Measurements from ENCODE around the gene OGFOD1. TPM values are rescaled to one million over a fixed set of nuclear protein-coding genes. Genes with fewer than 3 reads are reported as not detected.

Gene OGFOD1
- total and polyA plus RNA-seq, 10 of the 15 experiments (the other 5 are each of a cell fraction or from before 2014, with no cell fraction given) = 31.4 to 119 (median 51.6) TPM

DNA sequence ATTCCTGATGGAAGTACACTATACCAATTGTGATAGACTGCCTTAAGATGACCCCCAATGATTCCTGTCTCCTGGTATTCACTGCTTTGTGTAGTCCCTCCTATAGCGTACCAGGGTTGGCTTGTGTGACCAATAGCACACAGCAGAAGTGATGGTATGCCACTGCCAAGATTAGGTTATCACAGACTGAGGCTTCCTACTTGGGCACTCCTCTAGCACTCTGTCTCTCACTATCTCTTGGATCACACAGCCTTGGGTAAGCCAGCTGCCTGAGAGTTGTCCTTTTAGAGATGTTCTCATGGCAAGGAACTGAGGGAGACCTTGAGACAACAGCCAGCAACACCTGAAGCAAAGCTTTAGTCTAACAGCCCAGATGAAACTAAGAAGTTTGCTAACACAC, 13.3 kb upstream of the OGFOD1 start:
- ChIA-PET POLR2A (interaction anchor here (0.9 kb wide), 1 partner anchor 13 kb away, joined by 4 read pairs; the partner anchor contains the start of genes NUDT21 and OGFOD1), SMC1A (ENCODE audit: uncharacterized antibody, unreplicated experiment) (no interaction called here), CTCF (interaction anchor here (1.3 kb wide), 1 partner anchor 10 kb away, joined by 3 read pairs; no protein-coding TSS in a partner anchor), RAD21 (ENCODE audit: unreplicated experiment) (no interaction called here)
- intact Hi-C loops (cut with micrococcal nuclease; ENCODE audit: unreplicated experiment) (no loop called here), in situ Hi-C loops (cut with MboI) (no loop called here)
- H3K79me2 ChIP-seq (ENCODE audit: control insufficient read depth, insufficient read depth, low read length) = no peaks in the 10 kb centered on the region
- H3K27me3 ChIP-seq (replicated peaks in 1 of 2; ENCODE audit: control insufficient read depth in 2 of 2, insufficient read depth in 2 of 2, low read length in 1 of 2) = no peaks in the 10 kb centered on the region
- H3K9me3 ChIP-seq (replicated peaks; ENCODE audit: control insufficient read depth, insufficient read depth, low read length) = no peaks in the 10 kb centered on the region
- H3K4me3 ChIP-seq = no peak overlapping the region
- TF ChIP-seq CBFB (IDR thresholded peaks at IDR 0.05; ENCODE audit: low read depth) = no peak
- no peak for TF ChIP-seq RFX5 (IDR thresholded peaks at IDR 0.05; ENCODE audit: low read depth, low read length)
- peaks cover 4 to 22% of the 10 kb centered on the region in 2 experiments; a peak in 2 of 4 replicates for H3K36me3 ChIP-seq (ENCODE audit: control insufficient read depth in 2 of 2, insufficient read depth in 2 of 2, low read length in 1 of 2)
- DNase-seq (ENCODE audit: low read depth, low spot score) (no peak), FAIRE-seq (peak; percentile 23), ATAC-seq (no peak)
- no peak overlapping the region for H3K27ac ChIP-seq (ENCODE audit: control insufficient read depth, insufficient read depth)
- BruUV-seq (replicated peaks) = no TSS peak
- WGBS (ENCODE audit: insufficient coverage, insufficient replicate concordance, low lambda C conversion rate, missing lambda C conversion rate) = 92% methylated on average over 1 of the region's 1 CpG
- no peaks in the 10 kb centered on the region for H4K20me1 ChIP-seq (ENCODE audit: control insufficient read depth, insufficient read depth)
- no peaks in the 10 kb centered on the region for H3K4me1 ChIP-seq (ENCODE audit: control insufficient read depth, insufficient read depth, low read length)
- H3K9ac ChIP-seq (ENCODE audit: control insufficient read depth, insufficient read depth, low read length) = no peak overlapping the region
- no peak overlapping the region for H3K4me2 ChIP-seq (ENCODE audit: control insufficient read depth, insufficient read depth)
- H2AFZ ChIP-seq (ENCODE audit: control insufficient read depth, low read depth, low read length) = no peak overlapping the region

DNA sequence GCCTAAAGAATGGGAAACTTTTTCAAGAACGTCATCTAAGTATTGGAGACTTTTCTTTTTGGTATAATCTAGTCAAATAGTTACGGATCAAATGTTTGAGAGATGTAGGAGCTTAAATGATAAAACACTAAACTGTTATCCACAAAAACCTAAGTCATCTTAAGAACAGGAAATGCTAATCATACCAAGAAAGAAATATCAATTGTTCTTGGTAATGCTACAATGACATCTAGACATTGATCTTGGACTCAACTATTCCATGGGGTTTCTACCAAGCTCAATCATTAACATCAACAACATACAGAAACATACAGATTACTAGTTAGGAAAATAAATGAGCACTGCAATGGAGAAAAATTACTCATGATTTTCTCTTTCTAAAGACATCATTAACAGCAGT, 4.1 kb upstream of the OGFOD1 start:
- no peaks in the 10 kb centered on the region for H3K9me3 ChIP-seq (replicated peaks; ENCODE audit: control insufficient read depth, insufficient read depth, low read length)
- H3K4me3 ChIP-seq = peak overlapping the region; percentile 94; the same call in 1 of the 2 replicates
- no peak overlapping the region for H3K9ac ChIP-seq (ENCODE audit: control insufficient read depth, insufficient read depth, low read length)
- H3K4me2 ChIP-seq (ENCODE audit: control insufficient read depth, insufficient read depth) = peak overlapping the region; percentile 66; the same call in 1 of the 2 replicates
- intact Hi-C loops (cut with micrococcal nuclease; ENCODE audit: unreplicated experiment) (no loop called here), in situ Hi-C loops (cut with MboI) (no loop called here)
- no peaks in the 10 kb centered on the region for H4K20me1 ChIP-seq (ENCODE audit: control insufficient read depth, insufficient read depth)
- H3K36me3 ChIP-seq (ENCODE audit: control insufficient read depth in 2 of 2, insufficient read depth in 2 of 2, low read length in 1 of 2) = peaks cover 3 to 25% of the 10 kb centered on the region in 2 experiments
- ChIA-PET POLR2A (interaction anchor here (0.6 to 1.5 kb wide), 2 partner anchors 19 to 253 kb away, joined by 3 to 4 read pairs; no protein-coding TSS in a partner anchor), RAD21 (ENCODE audit: unreplicated experiment) (no interaction called here), CTCF (no interaction called here), SMC1A (ENCODE audit: uncharacterized antibody, unreplicated experiment) (interaction anchor here (0.6 to 1.2 kb wide), 3 partner anchors 16 to 74 kb away, joined by 3 read pairs; no protein-coding TSS in a partner anchor)
- no peak for TF ChIP-seq NRF1 (conservative IDR thresholded peaks at IDR 0.05; ENCODE audit: low read depth, low read length)
- TF ChIP-seq PML (IDR thresholded peaks at IDR 0.05; ENCODE audit: low read length) = no peak
- TF ChIP-seq SUPT20H (IDR thresholded peaks at IDR 0.05; ENCODE audit: borderline replicate concordance, control insufficient read depth, low read depth, low read length) = no peak
- TF ChIP-seq HDAC2 (IDR thresholded peaks at IDR 0.05) = no peak
- TF ChIP-seq SKIL (IDR thresholded peaks at IDR 0.05; ENCODE audit: low read depth, poor library complexity, severe bottlenecking) = no peak
- no peak for TF ChIP-seq WRNIP1 (IDR thresholded peaks at IDR 0.05; ENCODE audit: borderline replicate concordance, low read depth, low read length)
- TF ChIP-seq, protein P1, sequence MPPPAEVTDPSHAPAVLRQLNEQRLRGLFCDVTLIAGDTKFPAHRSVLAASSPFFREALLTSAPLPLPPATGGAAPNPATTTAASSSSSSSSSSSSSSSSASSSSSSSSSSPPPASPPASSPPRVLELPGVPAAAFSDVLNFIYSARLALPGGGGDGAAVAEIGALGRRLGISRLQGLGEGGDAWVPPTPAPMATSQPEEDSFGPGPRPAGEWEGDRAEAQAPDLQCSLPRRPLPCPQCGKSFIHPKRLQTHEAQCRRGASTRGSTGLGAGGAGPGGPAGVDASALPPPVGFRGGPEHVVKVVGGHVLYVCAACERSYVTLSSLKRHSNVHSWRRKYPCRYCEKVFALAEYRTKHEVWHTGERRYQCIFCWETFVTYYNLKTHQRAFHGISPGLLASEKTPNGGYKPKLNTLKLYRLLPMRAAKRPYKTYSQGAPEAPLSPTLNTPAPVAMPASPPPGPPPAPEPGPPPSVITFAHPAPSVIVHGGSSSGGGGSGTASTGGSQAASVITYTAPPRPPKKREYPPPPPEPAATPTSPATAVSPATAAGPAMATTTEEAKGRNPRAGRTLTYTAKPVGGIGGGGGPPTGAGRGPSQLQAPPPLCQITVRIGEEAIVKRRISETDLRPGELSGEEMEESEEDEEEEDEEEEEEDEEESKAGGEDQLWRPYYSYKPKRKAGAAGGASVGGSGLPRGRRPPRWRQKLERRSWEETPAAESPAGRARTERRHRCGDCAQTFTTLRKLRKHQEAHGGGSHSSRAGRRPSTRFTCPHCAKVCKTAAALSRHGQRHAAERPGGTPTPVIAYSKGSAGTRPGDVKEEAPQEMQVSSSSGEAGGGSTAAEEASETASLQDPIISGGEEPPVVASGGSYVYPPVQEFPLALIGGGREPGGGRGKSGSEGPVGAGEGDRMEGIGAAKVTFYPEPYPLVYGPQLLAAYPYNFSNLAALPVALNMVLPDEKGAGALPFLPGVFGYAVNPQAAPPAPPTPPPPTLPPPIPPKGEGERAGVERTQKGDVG (CRISPR knock-in tag; IDR thresholded peaks at IDR 0.05) = no peak
- TF ChIP-seq, protein P2, sequence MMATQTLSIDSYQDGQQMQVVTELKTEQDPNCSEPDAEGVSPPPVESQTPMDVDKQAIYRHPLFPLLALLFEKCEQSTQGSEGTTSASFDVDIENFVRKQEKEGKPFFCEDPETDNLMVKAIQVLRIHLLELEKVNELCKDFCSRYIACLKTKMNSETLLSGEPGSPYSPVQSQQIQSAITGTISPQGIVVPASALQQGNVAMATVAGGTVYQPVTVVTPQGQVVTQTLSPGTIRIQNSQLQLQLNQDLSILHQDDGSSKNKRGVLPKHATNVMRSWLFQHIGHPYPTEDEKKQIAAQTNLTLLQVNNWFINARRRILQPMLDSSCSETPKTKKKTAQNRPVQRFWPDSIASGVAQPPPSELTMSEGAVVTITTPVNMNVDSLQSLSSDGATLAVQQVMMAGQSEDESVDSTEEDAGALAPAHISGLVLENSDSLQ (IDR thresholded peaks at IDR 0.05) = no peak
- TF ChIP-seq RBBP5 (conservative IDR thresholded peaks at IDR 0.05) = no peak
- no peak overlapping the region for H2AFZ ChIP-seq (ENCODE audit: control insufficient read depth, low read depth, low read length)
- no TSS peak for BruUV-seq (replicated peaks)
- FAIRE-seq (peak; percentile 41), ATAC-seq (no peak), DNase-seq (ENCODE audit: low read depth, low spot score) (no peak)
- no peak overlapping the region for H3K27ac ChIP-seq (ENCODE audit: control insufficient read depth, insufficient read depth)
- WGBS (ENCODE audit: insufficient coverage, insufficient replicate concordance, low lambda C conversion rate, missing lambda C conversion rate) = 35% methylated on average over 2 of the region's 2 CpGs
- H3K4me1 ChIP-seq (ENCODE audit: control insufficient read depth, insufficient read depth, low read length) = no peaks in the 10 kb centered on the region
- peaks cover 68% of the 10 kb centered on the region for H3K79me2 ChIP-seq (ENCODE audit: control insufficient read depth, insufficient read depth, low read length)
- no peaks in the 10 kb centered on the region for H3K27me3 ChIP-seq (replicated peaks in 1 of 2; ENCODE audit: control insufficient read depth in 2 of 2, insufficient read depth in 2 of 2, low read length in 1 of 2)

All from GM12878 (cell line).